ENCODE data around the gene SFSWAP.

SFSWAP gene

DNA sequence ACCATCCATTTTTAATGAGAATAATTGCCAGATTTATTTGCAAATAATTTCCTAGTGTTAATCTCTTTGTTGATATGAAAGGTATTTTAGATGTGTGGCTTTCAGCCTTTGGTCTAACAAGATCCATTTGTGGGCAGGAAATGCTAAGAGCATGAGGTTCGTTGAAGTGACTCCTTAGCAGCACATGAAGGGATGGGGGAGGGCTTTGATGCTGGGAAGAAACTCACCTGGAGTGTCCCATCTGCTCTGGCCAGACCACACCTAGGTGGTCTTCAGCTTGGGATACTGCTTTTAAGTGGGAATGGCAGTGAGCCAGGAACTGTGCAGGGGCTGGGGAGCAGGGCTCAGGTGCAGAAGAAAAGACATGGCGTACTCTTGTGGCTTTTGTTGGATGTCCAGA is 13.6 kb downstream of the SFSWAP start:
- no peak overlapping the region for H3K27ac Mint-ChIP-seq
- H3K9me3 Mint-ChIP-seq, result no peaks in the 10 kb centered on the region
- H3K36me3 Mint-ChIP-seq (ENCODE audit: low read depth), result peaks cover 69% of the 10 kb centered on the region
- H3K4me3 Mint-ChIP-seq, result no peak overlapping the region
- H3K4me1 Mint-ChIP-seq, result no peaks in the 10 kb centered on the region
- TF ChIP-seq, protein P1, sequence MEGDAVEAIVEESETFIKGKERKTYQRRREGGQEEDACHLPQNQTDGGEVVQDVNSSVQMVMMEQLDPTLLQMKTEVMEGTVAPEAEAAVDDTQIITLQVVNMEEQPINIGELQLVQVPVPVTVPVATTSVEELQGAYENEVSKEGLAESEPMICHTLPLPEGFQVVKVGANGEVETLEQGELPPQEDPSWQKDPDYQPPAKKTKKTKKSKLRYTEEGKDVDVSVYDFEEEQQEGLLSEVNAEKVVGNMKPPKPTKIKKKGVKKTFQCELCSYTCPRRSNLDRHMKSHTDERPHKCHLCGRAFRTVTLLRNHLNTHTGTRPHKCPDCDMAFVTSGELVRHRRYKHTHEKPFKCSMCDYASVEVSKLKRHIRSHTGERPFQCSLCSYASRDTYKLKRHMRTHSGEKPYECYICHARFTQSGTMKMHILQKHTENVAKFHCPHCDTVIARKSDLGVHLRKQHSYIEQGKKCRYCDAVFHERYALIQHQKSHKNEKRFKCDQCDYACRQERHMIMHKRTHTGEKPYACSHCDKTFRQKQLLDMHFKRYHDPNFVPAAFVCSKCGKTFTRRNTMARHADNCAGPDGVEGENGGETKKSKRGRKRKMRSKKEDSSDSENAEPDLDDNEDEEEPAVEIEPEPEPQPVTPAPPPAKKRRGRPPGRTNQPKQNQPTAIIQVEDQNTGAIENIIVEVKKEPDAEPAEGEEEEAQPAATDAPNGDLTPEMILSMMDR (IDR thresholded peaks at IDR 0.05; ENCODE audit: unreplicated experiment in 3 of 3), result no peak
- no peaks in the 10 kb centered on the region for H3K27me3 Mint-ChIP-seq (ENCODE audit: low read depth)

DNA sequence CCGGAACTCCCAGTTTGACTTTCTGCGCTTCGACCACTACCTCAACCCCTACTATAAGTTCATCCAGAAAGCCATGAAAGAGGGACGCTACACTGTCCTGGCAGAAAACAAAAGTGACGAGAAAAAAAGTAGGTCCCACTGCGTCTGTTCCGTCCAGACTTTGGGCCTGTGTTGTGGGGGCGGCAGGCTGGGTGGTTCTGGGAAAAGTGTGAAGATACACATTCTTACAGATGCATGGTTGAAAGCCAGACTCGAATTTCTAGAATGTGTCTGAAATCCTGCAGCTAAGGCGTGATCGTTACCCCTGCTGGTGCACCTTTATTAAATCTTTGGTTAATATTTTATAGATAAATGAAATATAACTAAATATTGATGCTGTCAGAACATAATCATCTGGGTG is 14.6 kb downstream of the SFSWAP start:
- TF ChIP-seq, protein P1 (IDR thresholded peaks at IDR 0.05; ENCODE audit: unreplicated experiment in 3 of 3), result no peak
- H3K4me3 Mint-ChIP-seq, result no peak overlapping the region
- no peaks in the 10 kb centered on the region for H3K4me1 Mint-ChIP-seq

DNA sequence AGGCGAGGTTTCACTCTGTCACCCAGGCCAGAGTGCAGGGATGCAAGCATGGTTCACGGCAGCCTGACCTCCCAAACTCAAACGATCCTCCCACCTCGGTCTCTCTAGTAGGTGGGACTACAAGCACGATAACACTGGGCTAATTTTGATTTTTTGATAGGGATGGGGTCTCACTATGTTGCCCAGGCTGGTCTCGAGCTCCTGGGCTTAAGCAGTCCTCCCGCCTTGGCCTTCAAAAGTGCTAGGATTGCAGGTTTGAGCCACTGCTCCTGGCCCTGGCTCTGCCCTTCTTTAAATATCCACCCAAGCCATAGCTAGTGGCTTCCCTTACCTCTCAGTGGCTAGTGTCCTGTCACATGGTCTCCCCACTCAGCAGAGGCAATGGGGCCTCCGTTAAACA is 17.8 kb downstream of the SFSWAP start:
- H3K4me3 Mint-ChIP-seq, result no peak overlapping the region
- peaks cover 73% of the 10 kb centered on the region for H3K36me3 Mint-ChIP-seq (ENCODE audit: low read depth)
- no peaks in the 10 kb centered on the region for H3K27me3 Mint-ChIP-seq (ENCODE audit: low read depth)
- H3K27ac Mint-ChIP-seq, result no peak overlapping the region
- H3K9me3 Mint-ChIP-seq, result no peaks in the 10 kb centered on the region
- TF ChIP-seq, protein P1 (IDR thresholded peaks at IDR 0.05; ENCODE audit: unreplicated experiment in 3 of 3), result no peak
- H3K4me1 Mint-ChIP-seq, result no peaks in the 10 kb centered on the region

More for the DNA sequence above, 14.6 kb downstream of the SFSWAP start:
- Mint-ChIP-seq H3K27me3 (ENCODE audit: low read depth) (no peaks in the 10 kb centered on the region), H3K36me3 (ENCODE audit: low read depth) (peaks cover 70% of the 10 kb centered on the region), H3K27ac (no peak overlapping the region), H3K9me3 (no peaks in the 10 kb centered on the region)

DNA sequence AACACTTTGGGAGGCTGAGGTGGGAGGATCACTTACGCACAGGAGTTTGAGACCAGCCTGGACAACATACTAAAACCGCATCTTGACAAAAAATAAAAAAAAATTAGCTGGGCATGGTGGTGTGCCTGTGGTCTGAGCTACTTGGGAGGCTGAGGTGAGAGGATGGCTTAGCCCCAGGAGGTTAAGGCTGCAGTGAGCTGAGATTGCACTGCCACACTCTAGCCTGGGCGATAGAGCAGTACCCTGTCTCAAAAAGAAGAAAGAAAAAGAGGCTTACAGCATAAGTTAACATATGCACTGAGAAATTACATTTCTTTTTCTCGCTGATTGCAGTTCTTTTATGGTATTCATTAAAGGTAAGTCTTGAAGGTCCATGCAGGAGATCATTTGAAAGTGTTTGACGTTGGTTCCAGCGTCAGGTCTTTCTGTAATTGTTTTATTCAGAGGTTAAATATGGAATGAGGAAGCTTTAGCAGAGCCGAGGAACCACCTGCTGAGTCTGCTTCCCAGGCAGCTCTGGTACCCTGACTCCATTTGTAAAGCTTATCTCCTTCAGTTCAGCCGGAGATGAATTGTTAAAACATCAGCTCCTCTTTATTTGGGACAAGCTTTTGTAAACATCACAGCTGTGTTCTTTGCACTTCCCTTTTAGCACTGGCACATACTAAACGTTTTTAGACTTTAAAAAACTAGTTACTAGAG is 18.5 kb downstream of the SFSWAP start:
- H3K4me1 Mint-ChIP-seq, result no peaks in the 10 kb centered on the region
- H3K27me3 Mint-ChIP-seq (ENCODE audit: low read depth), result no peaks in the 10 kb centered on the region
- H3K36me3 Mint-ChIP-seq (ENCODE audit: low read depth), result peaks cover 76% of the 10 kb centered on the region
- no peak overlapping the region for H3K4me3 Mint-ChIP-seq
- no peaks in the 10 kb centered on the region for H3K9me3 Mint-ChIP-seq
- H3K27ac Mint-ChIP-seq, result no peak overlapping the region
- TF ChIP-seq, protein P1 (IDR thresholded peaks at IDR 0.05; ENCODE audit: unreplicated experiment in 3 of 3), result no peak

DNA sequence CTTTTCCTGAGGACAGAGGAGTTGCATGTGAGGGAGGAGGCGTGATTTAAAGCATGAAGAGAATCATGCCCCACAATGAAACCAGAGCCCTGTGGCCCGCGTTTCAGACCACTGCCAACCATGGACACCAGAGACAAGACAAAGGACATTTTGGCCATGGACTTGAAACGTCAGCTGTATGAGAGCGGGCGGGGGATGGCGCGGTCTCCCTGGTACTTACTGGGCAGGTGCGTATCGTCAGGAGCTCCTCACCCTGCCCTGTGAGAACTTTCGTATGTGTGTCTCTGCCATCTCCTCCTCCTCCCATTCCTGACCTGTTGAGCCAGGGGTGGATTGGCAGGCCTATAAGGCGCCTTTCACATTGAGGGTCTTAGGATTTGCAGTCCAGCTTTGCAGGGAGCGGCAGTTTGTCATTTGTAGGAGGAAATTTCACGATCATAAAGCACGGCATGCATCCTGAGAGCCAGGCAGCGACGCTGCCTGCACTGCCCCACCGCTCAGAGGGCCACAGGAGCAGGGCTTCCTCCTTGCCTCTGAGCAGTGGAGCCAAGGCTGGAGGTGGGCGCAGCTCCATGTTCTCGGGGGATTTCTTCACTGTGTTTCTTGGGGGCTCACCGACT is 22.2 kb downstream of the SFSWAP start:
- TF ChIP-seq, protein P1 (IDR thresholded peaks at IDR 0.05; ENCODE audit: unreplicated experiment in 3 of 3), result no peak
- H3K9me3 Mint-ChIP-seq, result no peaks in the 10 kb centered on the region
- no peak overlapping the region for H3K4me3 Mint-ChIP-seq
- H3K4me1 Mint-ChIP-seq, result no peaks in the 10 kb centered on the region
- peaks cover 3% of the 10 kb centered on the region for H3K27me3 Mint-ChIP-seq (ENCODE audit: low read depth)
- H3K27ac Mint-ChIP-seq, result no peak overlapping the region
- peaks cover 68% of the 10 kb centered on the region for H3K36me3 Mint-ChIP-seq (ENCODE audit: low read depth)

DNA sequence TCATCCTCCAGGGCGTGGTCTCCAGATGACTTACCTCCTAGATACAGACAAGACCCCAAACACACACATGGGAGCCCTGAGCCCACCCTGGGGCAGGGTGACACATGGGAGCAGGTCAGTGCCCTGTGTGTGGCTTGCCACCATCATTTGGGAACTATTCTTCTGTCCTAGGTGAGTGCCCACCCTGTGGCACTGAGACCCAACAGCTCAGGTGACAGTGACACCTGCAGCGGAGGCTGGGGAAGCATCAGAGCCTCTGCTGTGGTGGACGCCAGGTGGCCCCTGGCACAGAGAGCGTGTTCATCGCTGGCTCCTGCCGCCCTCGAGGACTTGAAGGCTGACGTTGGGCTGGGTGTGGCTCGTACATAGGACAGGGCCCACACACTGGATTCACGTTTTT is 23.0 kb downstream of the SFSWAP start:
- H3K27ac Mint-ChIP-seq, result no peak overlapping the region
- TF ChIP-seq, protein P1 (IDR thresholded peaks at IDR 0.05; ENCODE audit: unreplicated experiment in 3 of 3), result no peak

More for the DNA sequence above, 23.0 kb downstream of the SFSWAP start:
- Mint-ChIP-seq H3K9me3 (no peaks in the 10 kb centered on the region), H3K4me1 (no peaks in the 10 kb centered on the region), H3K36me3 (ENCODE audit: low read depth) (peaks cover 67% of the 10 kb centered on the region), H3K4me3 (no peak overlapping the region), H3K27me3 (ENCODE audit: low read depth) (peaks cover 3% of the 10 kb centered on the region)
